GM23338 (cell line): Measurements from ENCODE around the gene KATNAL1. TPM values are rescaled to one million over a fixed set of nuclear protein-coding genes. Genes with fewer than 3 reads are reported as not detected.

Source experiments
- ATAC-seq: fragments of 200-7000 bp; cut with Tn5 transposase; 3 replicates; pipeline ENCODE4 v1.9.1; 2020
- DNase-seq: peaks from one replicate; pipeline ENCODE4 v3.0.0-alpha.2; 2015; ENCODE audit warnings: low spot score
- H2AFZ ChIP-seq: fragments of 200-600 bp; sonication (generic); 2 replicates; pipeline ENCODE4 v1.8.0; 2016; ENCODE audit warnings: antibody characterized with exemption, mild to moderate bottlenecking, moderate library complexity
- H3F3A ChIP-seq: fragments of 200-600 bp; sonication (generic); replicated peaks from 2 replicates; pipeline ENCODE4 v1.8.0; 2017; ENCODE audit warnings: antibody characterized with exemption, mixed run types, low read depth
- H3K27ac ChIP-seq: fragments of 200-600 bp; sonication (generic); 2 replicates; pipeline ENCODE4 v1.6.1; 2016; ENCODE audit warnings: low read depth
- H3K27me3 ChIP-seq: fragments of 200-600 bp; sonication (generic); 2 replicates; pipeline ENCODE4 v1.8.0; 2016; ENCODE audit warnings: mild to moderate bottlenecking, mixed run types, moderate library complexity; ENCODE audit not compliant: insufficient read depth
- H3K36me3 ChIP-seq: fragments of 200-600 bp; sonication (generic); 2 replicates; pipeline ENCODE4 v1.8.0; 2016; ENCODE audit warnings: mild to moderate bottlenecking; ENCODE audit not compliant: insufficient read depth
- H3K4me1 ChIP-seq: fragments of 200-600 bp; sonication (generic); 2 replicates; pipeline ENCODE4 v1.8.0; 2016; ENCODE audit warnings: mild to moderate bottlenecking, moderate library complexity; ENCODE audit not compliant: insufficient read depth
- H3K4me2 ChIP-seq: fragments of 200-600 bp; sonication (generic); 2 replicates; pipeline ENCODE4 v1.7.1; 2017; ENCODE audit warnings: mixed run types
- H3K4me3 ChIP-seq: fragments of 200-600 bp; sonication (generic); 2 replicates; pipeline ENCODE4 v1.6.1; 2016; ENCODE audit warnings: mixed run types
- H3K79me2 ChIP-seq: fragments of 200-600 bp; sonication (generic); replicated peaks from 2 replicates; pipeline ENCODE4 v1.8.0; 2017; ENCODE audit warnings: mild to moderate bottlenecking; ENCODE audit not compliant: insufficient read depth
- H3K9me2 ChIP-seq: fragments of 200-600 bp; sonication (generic); 2 replicates; pipeline ENCODE4 v1.8.0; 2017; ENCODE audit not compliant: insufficient read depth
- H4K20me1 ChIP-seq: fragments of 200-600 bp; sonication (generic); replicated peaks from 2 replicates; pipeline ENCODE4 v1.8.0; 2017; ENCODE audit warnings: mild to moderate bottlenecking; ENCODE audit not compliant: insufficient read depth
- H3K27ac Mint-ChIP-seq: 2 replicates; pipeline ENCODE4 v1.8.0; 2020; ENCODE audit warnings: inconsistent platforms, mild to moderate bottlenecking, moderate library complexity, mixed read lengths
- H3K27me3 Mint-ChIP-seq: 3 replicates; pipeline ENCODE4 v1.8.0; 2022; ENCODE audit warnings: low read depth, mild to moderate bottlenecking, moderate library complexity, mixed read lengths, inconsistent platforms; ENCODE audit not compliant: insufficient read depth, poor library complexity
- H3K36me3 Mint-ChIP-seq: 3 replicates; pipeline ENCODE4 v1.8.0; 2021; ENCODE audit warnings: low read depth, mild to moderate bottlenecking, inconsistent platforms, moderate library complexity, mixed read lengths
- H3K4me1 Mint-ChIP-seq: 3 replicates; pipeline ENCODE4 v1.8.0; 2020; ENCODE audit warnings: mild to moderate bottlenecking, inconsistent platforms, mixed read lengths
- H3K4me3 Mint-ChIP-seq: 3 replicates; pipeline ENCODE4 v1.8.0; 2021; ENCODE audit warnings: moderate library complexity, mild to moderate bottlenecking, inconsistent platforms, mixed read lengths
- H3K9me3 Mint-ChIP-seq: 3 replicates; pipeline ENCODE4 v1.8.0; 2020; ENCODE audit warnings: moderate library complexity, mild to moderate bottlenecking, inconsistent platforms, mixed read lengths
- CREB1 ChIP-seq: fragments of 250-450 bp; sonication (Bioruptor Pico); IDR thresholded peaks from 2 replicates; pipeline ENCODE4 v1.5.0; 2020; ENCODE audit warnings: low read depth, mild to moderate bottlenecking, moderate library complexity
- CTCF ChIP-seq, 2 experiments: fragments of 200-600 bp in 1 of 2; sonication (generic) in 1 of 2; conservative IDR thresholded peaks; 2 replicates each; pipeline versions ENCODE4 v1.5.1 to v1.6.1; 2016 to 2017; ENCODE audit warnings: antibody characterized with exemption in 2 of 2, low read depth in 2 of 2, mild to moderate bottlenecking in 2 of 2, moderate library complexity in 1 of 2
- ETS1 ChIP-seq: IDR thresholded peaks from 2 replicates; pipeline ENCODE4 v1.6.1; 2016; ENCODE audit warnings: antibody characterized with exemption
- EZH2 ChIP-seq: fragments of 200-600 bp; sonication (generic); IDR thresholded peaks from one replicate; pipeline ENCODE4 v1.8.0; 2017; ENCODE audit warnings: antibody characterized with exemption, mild to moderate bottlenecking, low read depth; ENCODE audit not compliant: unreplicated experiment
- EZH2phosphoT487 ChIP-seq: fragments of 200-600 bp; sonication (generic); IDR thresholded peaks from one replicate; pipeline ENCODE4 v1.8.1; 2018; ENCODE audit warnings: antibody characterized with exemption; ENCODE audit not compliant: unreplicated experiment
- JUNB ChIP-seq: IDR thresholded peaks from one replicate; pipeline ENCODE4 v1.6.1; 2016; ENCODE audit warnings: antibody characterized with exemption; ENCODE audit not compliant: unreplicated experiment
- NANOG ChIP-seq: IDR thresholded peaks from 2 replicates; pipeline ENCODE4 v1.6.1; 2016; ENCODE audit warnings: antibody characterized with exemption, borderline replicate concordance
- POLR2AphosphoS5 ChIP-seq: IDR thresholded peaks from 2 replicates; pipeline ENCODE4 v1.6.1; 2016; ENCODE audit warnings: antibody characterized with exemption, low read depth
- REST ChIP-seq: IDR thresholded peaks from one replicate; pipeline ENCODE4 v1.6.1; 2018; ENCODE audit warnings: antibody characterized with exemption; ENCODE audit not compliant: unreplicated experiment
- STAT1 ChIP-seq: IDR thresholded peaks from one replicate; pipeline ENCODE4 v1.6.1; 2016; ENCODE audit warnings: antibody characterized with exemption; ENCODE audit not compliant: unreplicated experiment
- ZNF114 ChIP-seq: fragments of 250-450 bp; sonication (Bioruptor Pico); IDR thresholded peaks from 2 replicates; pipeline ENCODE4 v1.5.0; 2020; ENCODE audit warnings: mild to moderate bottlenecking, moderate library complexity
- ZNF331 ChIP-seq: fragments of 250-450 bp; sonication (Bioruptor Pico); IDR thresholded peaks from 2 replicates; pipeline ENCODE4 v1.5.0; 2020; ENCODE audit warnings: low read depth, mild to moderate bottlenecking, moderate library complexity
- ZNF462 ChIP-seq: fragments of 250-450 bp; sonication (Bioruptor Pico); IDR thresholded peaks from 2 replicates; pipeline ENCODE4 v1.5.0; 2020; ENCODE audit warnings: mild to moderate bottlenecking, moderate library complexity
- polyA plus RNA-seq: library from polyadenylated mRNA; unstranded; fragments of >200 nt; fragmentation: Nextera tagmentation; extraction: Ambion mirVana; gene quantifications from 2 replicates; pipeline ENCODE4 v1.2.1, GENCODE V29; 2016
- total RNA-seq: library from RNA; depleted of rRNA; stranded (reverse); fragments of >200 nt; shearing (Covaris generic); gene quantifications from 2 replicates; pipeline ENCODE4 v1.2.3, GENCODE V29; 2014

The KATNAL1 gene
- total and polyA plus RNA-seq, 2 experiments from 2014 or later: 6.1 to 11.5 TPM

- Mint-ChIP-seq H3K27ac (no peak overlapping the region), H3K9me3 (peaks cover 9% of the 10 kb centered on the region), H3K4me1 (peaks cover 16% of the 10 kb centered on the region), H3K27me3 (peaks cover 5% of the 10 kb centered on the region), H3K4me3 (no peak overlapping the region), H3K36me3 (peaks cover 9% of the 10 kb centered on the region; the same call in 1 of the 3 replicates)
- Histone ChIP-seq H2AFZ (no peak overlapping the region), H3K4me1 (no peaks in the 10 kb centered on the region), H3K79me2 (no peaks in the 10 kb centered on the region), H3K4me3 (no peak overlapping the region), H3K4me2 (no peak overlapping the region), H3K9me2 (no peaks in the 10 kb centered on the region), H4K20me1 (no peaks in the 10 kb centered on the region), H3K27ac (no peak overlapping the region), H3K36me3 (no peaks in the 10 kb centered on the region), H3K27me3 (no peaks in the 10 kb centered on the region), H3F3A (no peaks in the 10 kb centered on the region)
- no peak for ATAC-seq
- no peak for DNase-seq
- no peak for TF ChIP-seq EZH2
- TF ChIP-seq CREB1: no peak
- TF ChIP-seq ETS1: no peak
- no peak for TF ChIP-seq REST
- no peak for TF ChIP-seq STAT1
- TF ChIP-seq POLR2AphosphoS5: no peak
- TF ChIP-seq ZNF114 (CRISPR knock-in tag): no peak
- TF ChIP-seq NANOG: no peak
- no peak for TF ChIP-seq EZH2phosphoT487
- TF ChIP-seq CTCF (conservative IDR thresholded peaks at IDR 0.05; ENCODE audit: low read depth in 2 of 2): no peak
- TF ChIP-seq ZNF331 (CRISPR knock-in tag): no peak
- TF ChIP-seq JUNB: no peak
- no peak for TF ChIP-seq ZNF462
Measured at GRCh38 chr13:30353060-30353459, 45.7 kb upstream of the KATNAL1 start.
